ENCODE data around the gene PFDN2.
A peak's percentile ranks its signal among the peaks of the same experiment; 100 is the strongest.

PFDN2 gene, protein sequence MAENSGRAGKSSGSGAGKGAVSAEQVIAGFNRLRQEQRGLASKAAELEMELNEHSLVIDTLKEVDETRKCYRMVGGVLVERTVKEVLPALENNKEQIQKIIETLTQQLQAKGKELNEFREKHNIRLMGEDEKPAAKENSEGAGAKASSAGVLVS

DNA sequence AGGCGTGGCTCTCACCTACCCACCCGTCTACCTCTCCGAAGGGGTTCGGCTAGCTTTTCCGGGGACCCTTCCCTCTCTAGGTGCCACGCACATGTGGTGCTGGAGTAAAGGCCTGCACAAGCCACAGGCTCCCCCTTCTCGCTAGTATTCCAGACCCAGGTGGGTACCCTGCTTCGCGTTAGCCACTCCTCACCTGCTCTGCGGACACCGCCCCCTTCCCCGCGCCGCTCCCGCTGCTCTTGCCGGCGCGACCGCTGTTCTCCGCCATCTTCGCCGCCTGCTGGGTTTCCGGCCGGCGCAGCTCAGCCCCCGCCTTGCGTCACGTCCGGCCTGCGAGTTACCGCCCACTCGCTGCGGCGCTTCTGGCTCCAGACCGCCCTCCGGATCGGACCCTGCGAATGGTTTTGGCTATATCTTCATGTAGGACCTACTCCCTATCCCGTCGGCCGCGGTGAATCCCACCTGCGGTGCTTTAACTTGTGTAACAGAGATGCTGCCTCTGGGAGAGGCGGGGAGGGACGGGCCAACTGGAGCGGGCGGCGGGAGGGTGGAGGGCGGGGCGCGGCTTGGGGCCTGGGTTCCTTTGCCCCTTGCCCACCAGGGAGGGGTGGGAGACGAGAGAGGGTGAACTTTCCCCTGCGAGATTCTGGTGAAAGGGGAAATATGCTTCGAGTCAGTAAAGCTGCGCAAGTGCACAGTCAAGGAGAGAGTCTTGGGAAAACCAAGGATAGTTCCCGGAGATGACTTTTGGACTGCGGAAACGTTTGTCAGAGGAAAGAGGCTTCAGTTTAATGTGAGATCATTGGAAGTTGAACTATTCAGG, at the start of gene PFDN2, which contains the start of gene NIT1:
Gene PFDN2, minus strand, starts transcription at position 279 of the 823 bp plus-strand sequence. Its CDS starts 11 bp downstream, at position 268.
Gene NIT1, plus strand, starts transcription at position 347 of the 823 bp plus-strand sequence. Its CDS starts 72 bp downstream, at position 419.
- Histone ChIP-seq H3K27ac (ENCODE audit: low read depth, low read length, poor library complexity, severe bottlenecking) (peak within 1 kb of the TSS; percentile 66), H3K27me3 (ENCODE audit: insufficient read depth, low read length) (no peaks in the 10 kb centered on the region), H3K4me1 (ENCODE audit: insufficient read depth, low read length, severe bottlenecking) (peaks cover 51% of the 10 kb centered on the region), H3K4me3 (ENCODE audit: low read depth, low read length, poor library complexity, severe bottlenecking) (peak within 1 kb of the TSS; percentile 97), H3K79me2 (ENCODE audit: insufficient read depth, low read length) (peaks cover 47% of the 10 kb centered on the region), H3K9me2 (ENCODE audit: low read depth, low read length) (no peaks in the 10 kb centered on the region), H3K9me3 (ENCODE audit: low read length) (no peaks in the 10 kb centered on the region), H3K36me3 (ENCODE audit: insufficient read depth, low read length) (peaks cover 62% of the 10 kb centered on the region), H4K20me1 (ENCODE audit: insufficient read depth, low read length) (no peaks in the 10 kb centered on the region), H3F3A (ENCODE audit: insufficient read depth, low read length) (no peaks in the 10 kb centered on the region), H3K9ac (ENCODE audit: low read length) (peak within 1 kb of the TSS; percentile 95), H2AFZ (ENCODE audit: low read length) (no peak within 1 kb of the TSS), H3K4me2 (ENCODE audit: low read length) (peak within 1 kb of the TSS; percentile 92)
- no peak for TF ChIP-seq EZH2 (IDR thresholded peaks at IDR 0.05; ENCODE audit: borderline replicate concordance, low read length)
- TF ChIP-seq, protein P1, sequence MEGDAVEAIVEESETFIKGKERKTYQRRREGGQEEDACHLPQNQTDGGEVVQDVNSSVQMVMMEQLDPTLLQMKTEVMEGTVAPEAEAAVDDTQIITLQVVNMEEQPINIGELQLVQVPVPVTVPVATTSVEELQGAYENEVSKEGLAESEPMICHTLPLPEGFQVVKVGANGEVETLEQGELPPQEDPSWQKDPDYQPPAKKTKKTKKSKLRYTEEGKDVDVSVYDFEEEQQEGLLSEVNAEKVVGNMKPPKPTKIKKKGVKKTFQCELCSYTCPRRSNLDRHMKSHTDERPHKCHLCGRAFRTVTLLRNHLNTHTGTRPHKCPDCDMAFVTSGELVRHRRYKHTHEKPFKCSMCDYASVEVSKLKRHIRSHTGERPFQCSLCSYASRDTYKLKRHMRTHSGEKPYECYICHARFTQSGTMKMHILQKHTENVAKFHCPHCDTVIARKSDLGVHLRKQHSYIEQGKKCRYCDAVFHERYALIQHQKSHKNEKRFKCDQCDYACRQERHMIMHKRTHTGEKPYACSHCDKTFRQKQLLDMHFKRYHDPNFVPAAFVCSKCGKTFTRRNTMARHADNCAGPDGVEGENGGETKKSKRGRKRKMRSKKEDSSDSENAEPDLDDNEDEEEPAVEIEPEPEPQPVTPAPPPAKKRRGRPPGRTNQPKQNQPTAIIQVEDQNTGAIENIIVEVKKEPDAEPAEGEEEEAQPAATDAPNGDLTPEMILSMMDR (IDR thresholded peaks at IDR 0.05; ENCODE audit: low read length) = no peak

DNA sequence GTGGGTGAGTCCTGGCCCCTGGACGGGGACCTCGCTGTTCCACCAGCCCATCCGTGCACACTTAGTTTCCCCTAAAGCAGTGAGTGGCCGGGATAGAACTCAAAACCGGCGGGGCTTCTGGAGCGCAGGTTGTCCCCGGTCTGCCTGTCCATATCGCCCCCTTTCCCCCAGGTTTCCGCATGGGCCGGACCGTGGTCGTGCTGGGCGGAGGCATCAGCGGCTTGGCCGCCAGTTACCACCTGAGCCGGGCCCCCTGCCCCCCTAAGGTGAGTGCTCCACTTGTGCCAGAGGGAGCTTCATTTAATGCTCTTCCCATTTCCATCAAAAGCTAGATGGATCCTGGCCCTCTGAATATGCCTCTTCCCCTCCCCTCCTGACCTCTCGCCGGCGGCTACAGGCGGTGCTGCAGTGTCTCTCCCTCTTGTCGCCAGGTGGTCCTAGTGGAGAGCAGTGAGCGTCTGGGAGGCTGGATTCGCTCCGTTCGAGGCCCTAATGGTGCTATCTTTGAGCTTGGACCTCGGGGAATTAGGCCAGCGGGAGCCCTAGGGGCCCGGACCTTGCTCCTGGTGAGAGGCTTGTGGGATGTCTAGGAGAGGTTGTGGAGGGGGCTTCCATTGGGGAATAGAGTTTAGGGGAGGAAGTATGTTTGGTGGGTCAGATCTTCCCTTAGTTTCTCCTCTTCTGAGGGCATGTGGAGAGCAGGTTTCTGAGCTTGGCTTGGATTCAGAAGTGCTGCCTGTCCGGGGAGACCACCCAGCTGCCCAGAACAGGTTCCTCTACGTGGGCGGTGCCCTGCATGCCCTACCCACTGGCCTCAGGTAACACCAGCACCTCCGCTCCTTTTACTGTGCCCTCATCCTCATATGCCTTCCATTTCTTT, 49.1 kb upstream of the PFDN2 start:
- Histone ChIP-seq H3K36me3 (ENCODE audit: insufficient read depth, low read length) (peaks cover 57% of the 10 kb centered on the region), H3K27ac (ENCODE audit: low read depth, low read length, poor library complexity, severe bottlenecking) (peak overlapping the region; percentile 28), H3K79me2 (ENCODE audit: insufficient read depth, low read length) (no peaks in the 10 kb centered on the region), H2AFZ (ENCODE audit: low read length) (no peak overlapping the region), H3K27me3 (ENCODE audit: insufficient read depth, low read length) (no peaks in the 10 kb centered on the region), H3K4me1 (ENCODE audit: insufficient read depth, low read length, severe bottlenecking) (peaks cover 21% of the 10 kb centered on the region), H3K4me3 (ENCODE audit: low read depth, low read length, poor library complexity, severe bottlenecking) (peak overlapping the region; percentile 79), H3K9ac (ENCODE audit: low read length) (peak overlapping the region; percentile 83), H3F3A (ENCODE audit: insufficient read depth, low read length) (peaks cover 5% of the 10 kb centered on the region), H3K4me2 (ENCODE audit: low read length) (peak overlapping the region; percentile 91), H3K9me2 (ENCODE audit: low read depth, low read length) (no peaks in the 10 kb centered on the region), H3K9me3 (ENCODE audit: low read length) (no peaks in the 10 kb centered on the region), H4K20me1 (ENCODE audit: insufficient read depth, low read length) (no peaks in the 10 kb centered on the region)
- TF ChIP-seq, protein P1 (IDR thresholded peaks at IDR 0.05; ENCODE audit: low read length) = 0 out of 2 replicates have a peak, but pooled peaks have one; percentile 6
- TF ChIP-seq EZH2 (IDR thresholded peaks at IDR 0.05; ENCODE audit: borderline replicate concordance, low read length) = no peak
